ENCODE data around the gene IDUA. TPM values are rescaled to one million over a fixed set of nuclear protein-coding genes. Genes with fewer than 3 reads are reported as not detected.

The IDUA gene
- total and polyA plus RNA-seq, 10 of the 15 experiments (the other 5 are each of a cell fraction or from before 2014, with no cell fraction given) = 0.05 to 7.6 (median 1.4) TPM; not detected in 1

GRCh38 chr4:987624-988513 is 1.0 kb downstream of the IDUA start:
- ATAC-seq = no peak
- POLR2A ChIA-PET = interaction anchor here (0.5 to 1.9 kb wide), 5 partner anchors 52 to 510 kb away, joined by 3 to 5 read pairs (median 4); partner anchors contain the start of genes GAK and TMEM175
- SMC1A ChIA-PET (ENCODE audit: uncharacterized antibody, unreplicated experiment) = interaction anchor here (1.0 to 2.6 kb wide), 5 partner anchors 54 to 245 kb away, joined by 3 to 12 read pairs (median 5); partner anchors contain the start of genes GAK and TMEM175
- peak overlapping the region; percentile 90 for H3K4me2 ChIP-seq (ENCODE audit: control insufficient read depth, insufficient read depth)
- WGBS (ENCODE audit: insufficient coverage, insufficient replicate concordance, low lambda C conversion rate, missing lambda C conversion rate) = 68% methylated on average over 37 of the region's 37 CpGs
- in situ Hi-C loops (cut with MboI) = no loop called here
- peaks cover 8% of the 10 kb centered on the region; the same call in 1 of the 2 replicates for H3K4me1 ChIP-seq (ENCODE audit: control insufficient read depth, insufficient read depth, low read length)
- H3K79me2 ChIP-seq (ENCODE audit: control insufficient read depth, insufficient read depth, low read length) = no peaks in the 10 kb centered on the region
- no peaks in the 10 kb centered on the region; the same call in 2 of the 3 replicates for H3K9me3 ChIP-seq (replicated peaks; ENCODE audit: control insufficient read depth, insufficient read depth, low read length)
- no peak for DNase-seq (ENCODE audit: low read depth, low spot score)
- intact Hi-C loops (cut with micrococcal nuclease; ENCODE audit: unreplicated experiment) = loop anchor here (1.0 to 10.0 kb wide), 4 partner anchors 55 to 245 kb away; partner anchors contain the start of genes GAK and TMEM175
- H3K9ac ChIP-seq (ENCODE audit: control insufficient read depth, insufficient read depth, low read length) = peak overlapping the region; percentile 45; the same call in 1 of the 2 replicates
- no peak for TF ChIP-seq ZBTB11 (CRISPR knock-in tag; IDR thresholded peaks at IDR 0.05)
- no peak for TF ChIP-seq USF1 (IDR thresholded peaks at IDR 0.05; ENCODE audit: borderline replicate concordance, extremely low read length, insufficient read depth, low read depth, low read length)
- no peak for TF ChIP-seq SREBF2 (IDR thresholded peaks at IDR 0.05; ENCODE audit: low read length)
- TF ChIP-seq, protein P1, sequence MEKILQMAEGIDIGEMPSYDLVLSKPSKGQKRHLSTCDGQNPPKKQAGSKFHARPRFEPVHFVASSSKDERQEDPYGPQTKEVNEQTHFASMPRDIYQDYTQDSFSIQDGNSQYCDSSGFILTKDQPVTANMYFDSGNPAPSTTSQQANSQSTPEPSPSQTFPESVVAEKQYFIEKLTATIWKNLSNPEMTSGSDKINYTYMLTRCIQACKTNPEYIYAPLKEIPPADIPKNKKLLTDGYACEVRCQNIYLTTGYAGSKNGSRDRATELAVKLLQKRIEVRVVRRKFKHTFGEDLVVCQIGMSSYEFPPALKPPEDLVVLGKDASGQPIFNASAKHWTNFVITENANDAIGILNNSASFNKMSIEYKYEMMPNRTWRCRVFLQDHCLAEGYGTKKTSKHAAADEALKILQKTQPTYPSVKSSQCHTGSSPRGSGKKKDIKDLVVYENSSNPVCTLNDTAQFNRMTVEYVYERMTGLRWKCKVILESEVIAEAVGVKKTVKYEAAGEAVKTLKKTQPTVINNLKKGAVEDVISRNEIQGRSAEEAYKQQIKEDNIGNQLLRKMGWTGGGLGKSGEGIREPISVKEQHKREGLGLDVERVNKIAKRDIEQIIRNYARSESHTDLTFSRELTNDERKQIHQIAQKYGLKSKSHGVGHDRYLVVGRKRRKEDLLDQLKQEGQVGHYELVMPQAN (conservative IDR thresholded peaks at IDR 0.05) = no peak
- TF ChIP-seq HDAC2 (IDR thresholded peaks at IDR 0.05) = no peak
- no peak for TF ChIP-seq MYC (IDR thresholded peaks at IDR 0.05; ENCODE audit: insufficient read depth, insufficient read length, insufficient replicate concordance, low read length, severe bottlenecking)
- TF ChIP-seq SMARCA5 (IDR thresholded peaks at IDR 0.05) = no peak
- TF ChIP-seq EP300 (IDR thresholded peaks at IDR 0.05; ENCODE audit: borderline replicate concordance in 1 of 2, control insufficient read depth in 1 of 2, low read depth in 2 of 2, low read length in 2 of 2) = no peak
- TF ChIP-seq TCF3 (IDR thresholded peaks at IDR 0.05; ENCODE audit: borderline replicate concordance, insufficient read depth, low read depth, low read length) = no peak
- TF ChIP-seq KDM1A (IDR thresholded peaks at IDR 0.05; ENCODE audit: borderline replicate concordance) = no peak
- no peak overlapping the region for H3K27ac ChIP-seq (ENCODE audit: control insufficient read depth, insufficient read depth)
- CTCF ChIA-PET = interaction anchor here (0.6 to 4.1 kb wide), 21 partner anchors 49 to 486 kb away, joined by 3 to 46 read pairs (median 4); partner anchors contain the start of genes GAK and TMEM175
- RAD21 ChIA-PET (ENCODE audit: unreplicated experiment) = interaction anchor here (0.8 to 5.2 kb wide), 14 partner anchors 55 to 743 kb away, joined by 3 to 48 read pairs (median 4); partner anchors contain the start of genes GAK and TMEM175
- peak overlapping the region; percentile 23; the same call in 1 of the 2 replicates for H2AFZ ChIP-seq (ENCODE audit: control insufficient read depth, low read depth, low read length)
- H3K36me3 ChIP-seq (ENCODE audit: control insufficient read depth in 2 of 2, insufficient read depth in 2 of 2, low read length in 1 of 2) = no peaks in the 10 kb centered on the region
- H3K27me3 ChIP-seq (replicated peaks in 1 of 2; ENCODE audit: control insufficient read depth in 2 of 2, insufficient read depth in 2 of 2, low read length in 1 of 2) = no peaks in the 10 kb centered on the region
- H3K4me3 ChIP-seq = peak overlapping the region; percentile 63
- FAIRE-seq = no peak
- H4K20me1 ChIP-seq (ENCODE audit: control insufficient read depth, insufficient read depth) = no peaks in the 10 kb centered on the region
- no TSS peak for BruUV-seq (replicated peaks)

Measured in GM12878 (cell line).